Keratinocyte (primary cell): ENCODE results near the gene SRD5A1.

Experiments used
- EZH2 ChIP-seq: IDR thresholded peaks from one replicate; pipeline ENCODE4 v1.6.1; 2012; ENCODE audit warnings: inconsistent platforms, mild to moderate bottlenecking, low read length, moderate library complexity
- TF ChIP-seq, protein P1 (sequence below), 3 experiments: IDR thresholded peaks in 1 of 3; conservative IDR thresholded peaks in 1 of 3; optimal IDR thresholded peaks in 1 of 3; 2 replicates in 2 of 3; 3 replicates in 1 of 3; pipeline versions ENCODE3 to v1.5.1; 2011; ENCODE audit warnings: low read length in 3 of 3, mild to moderate bottlenecking in 3 of 3, moderate library complexity in 2 of 3, control low read depth in 1 of 3, inconsistent platforms in 1 of 3; ENCODE audit not compliant: insufficient read depth in 2 of 3; ENCODE audit errors: extremely low read depth in 1 of 3

DNA sequence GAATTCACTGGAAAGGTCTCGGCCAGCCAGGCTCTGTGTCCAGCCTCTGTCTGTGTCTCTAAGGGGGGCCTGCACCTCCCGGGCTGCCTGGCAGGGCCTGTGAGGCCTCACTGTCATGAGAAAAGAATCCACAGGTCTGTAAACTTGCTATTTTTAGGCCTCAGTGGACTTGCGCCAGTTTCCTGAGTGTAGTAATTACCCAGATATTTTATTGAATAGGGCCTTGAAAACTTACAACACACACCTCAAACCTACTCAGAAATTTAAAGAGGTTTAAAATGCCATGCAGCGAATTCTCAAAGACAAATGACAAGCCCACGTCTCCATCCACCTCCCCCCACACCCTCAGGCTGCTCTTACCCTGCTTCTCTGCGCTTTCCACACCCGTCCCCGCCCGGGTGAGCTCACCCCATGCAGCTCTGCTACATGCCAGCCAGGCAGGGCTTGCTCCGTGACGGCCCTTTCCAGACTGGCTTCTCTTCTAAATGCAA, 71.2 kb downstream of the SRD5A1 start:
- TF ChIP-seq, protein P1, sequence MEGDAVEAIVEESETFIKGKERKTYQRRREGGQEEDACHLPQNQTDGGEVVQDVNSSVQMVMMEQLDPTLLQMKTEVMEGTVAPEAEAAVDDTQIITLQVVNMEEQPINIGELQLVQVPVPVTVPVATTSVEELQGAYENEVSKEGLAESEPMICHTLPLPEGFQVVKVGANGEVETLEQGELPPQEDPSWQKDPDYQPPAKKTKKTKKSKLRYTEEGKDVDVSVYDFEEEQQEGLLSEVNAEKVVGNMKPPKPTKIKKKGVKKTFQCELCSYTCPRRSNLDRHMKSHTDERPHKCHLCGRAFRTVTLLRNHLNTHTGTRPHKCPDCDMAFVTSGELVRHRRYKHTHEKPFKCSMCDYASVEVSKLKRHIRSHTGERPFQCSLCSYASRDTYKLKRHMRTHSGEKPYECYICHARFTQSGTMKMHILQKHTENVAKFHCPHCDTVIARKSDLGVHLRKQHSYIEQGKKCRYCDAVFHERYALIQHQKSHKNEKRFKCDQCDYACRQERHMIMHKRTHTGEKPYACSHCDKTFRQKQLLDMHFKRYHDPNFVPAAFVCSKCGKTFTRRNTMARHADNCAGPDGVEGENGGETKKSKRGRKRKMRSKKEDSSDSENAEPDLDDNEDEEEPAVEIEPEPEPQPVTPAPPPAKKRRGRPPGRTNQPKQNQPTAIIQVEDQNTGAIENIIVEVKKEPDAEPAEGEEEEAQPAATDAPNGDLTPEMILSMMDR (optimal IDR thresholded peaks at IDR 0.05 in 1 of 3, IDR thresholded peaks at IDR 0.05 in 1 of 3, conservative IDR thresholded peaks at IDR 0.05 in 1 of 3; ENCODE audit: extremely low read depth in 1 of 3, insufficient read depth in 2 of 3, low read length in 3 of 3) = no peak
- no peak for TF ChIP-seq EZH2
